ENCODE results near the gene CCDC82.

The CCDC82 gene

DNA sequence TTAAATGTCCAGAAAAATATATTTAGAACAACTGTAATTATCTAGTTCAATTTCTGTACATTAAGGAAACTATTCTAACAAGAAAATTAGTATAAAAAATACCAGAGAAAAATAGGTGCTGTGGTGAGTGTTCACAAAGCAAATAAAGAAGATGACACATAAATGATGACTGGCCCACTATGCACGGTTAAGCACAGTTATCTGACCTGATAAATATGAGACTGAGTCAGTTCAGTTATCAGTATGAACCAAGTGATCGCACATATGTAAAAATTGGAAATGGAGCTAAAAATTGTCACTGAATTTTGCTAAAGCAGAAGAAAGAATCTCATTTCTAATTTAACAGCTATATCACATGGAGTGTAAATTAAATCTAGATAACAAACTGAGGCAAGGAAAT lies 27.9 kb downstream of the CCDC82 start:
- no peak for DNase-seq (ENCODE audit: low spot score)

DNA sequence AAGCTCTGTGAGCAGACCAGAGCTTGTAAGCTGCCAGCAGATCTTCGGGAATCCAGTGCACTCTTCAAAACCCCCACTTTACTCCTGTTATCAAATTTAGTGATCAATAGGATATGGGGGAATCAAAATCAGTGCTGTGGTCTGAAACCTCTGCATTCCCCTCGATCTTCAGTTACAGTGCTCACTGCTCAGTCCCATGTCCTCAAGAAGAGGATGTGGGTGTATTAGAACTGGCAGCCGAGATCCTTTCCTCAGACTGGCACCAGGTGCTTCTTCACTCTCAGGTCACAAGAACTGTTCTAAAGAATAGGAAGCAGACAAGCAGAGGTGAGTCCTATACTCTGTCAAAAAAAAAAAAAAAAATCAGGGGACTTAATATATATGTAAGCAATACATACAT lies 31.4 kb downstream of the CCDC82 start:
- no peak for DNase-seq (ENCODE audit: low spot score)

DNA sequence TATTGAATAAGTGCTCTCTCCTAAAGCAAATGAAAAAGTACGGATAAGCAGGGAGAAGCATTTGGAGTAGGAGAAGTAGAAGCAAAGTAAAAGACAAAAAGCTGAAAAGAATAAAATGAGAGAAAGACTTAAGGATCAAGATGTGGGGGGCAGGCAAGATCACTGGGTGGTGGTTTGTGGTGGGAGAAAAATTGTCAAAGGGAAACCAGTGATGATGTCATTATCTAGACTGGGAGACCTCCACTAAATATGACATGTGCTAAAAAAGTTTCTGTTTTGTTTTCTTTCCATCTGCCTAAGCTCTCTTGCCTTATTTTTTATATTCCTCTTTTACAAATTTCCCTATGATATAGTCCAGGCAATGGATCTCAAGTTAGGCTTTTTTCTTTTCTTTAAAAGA lies 31.9 kb downstream of the CCDC82 start:
- no peak for DNase-seq (ENCODE audit: low spot score)

DNA sequence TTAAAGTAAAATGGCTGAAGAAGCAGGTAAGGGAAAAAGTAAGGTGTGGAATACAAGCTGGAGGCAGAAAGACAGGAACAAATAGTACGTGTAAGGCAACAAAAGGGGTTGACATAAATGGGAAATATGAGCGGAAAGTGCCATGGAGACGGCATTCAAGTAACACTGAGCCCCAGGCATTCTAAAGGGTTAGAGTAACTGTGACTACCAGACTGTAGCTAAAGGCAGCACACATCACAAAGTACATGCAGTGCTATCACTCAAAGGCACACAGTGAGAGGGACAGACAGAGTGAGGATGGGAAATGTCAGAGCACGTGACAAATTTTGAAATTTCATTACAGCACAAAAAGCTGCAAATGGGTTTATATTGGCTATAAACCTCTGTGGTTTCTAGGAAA lies 32.9 kb downstream of the CCDC82 start:
- DNase-seq (ENCODE audit: low spot score): no peak

DNA sequence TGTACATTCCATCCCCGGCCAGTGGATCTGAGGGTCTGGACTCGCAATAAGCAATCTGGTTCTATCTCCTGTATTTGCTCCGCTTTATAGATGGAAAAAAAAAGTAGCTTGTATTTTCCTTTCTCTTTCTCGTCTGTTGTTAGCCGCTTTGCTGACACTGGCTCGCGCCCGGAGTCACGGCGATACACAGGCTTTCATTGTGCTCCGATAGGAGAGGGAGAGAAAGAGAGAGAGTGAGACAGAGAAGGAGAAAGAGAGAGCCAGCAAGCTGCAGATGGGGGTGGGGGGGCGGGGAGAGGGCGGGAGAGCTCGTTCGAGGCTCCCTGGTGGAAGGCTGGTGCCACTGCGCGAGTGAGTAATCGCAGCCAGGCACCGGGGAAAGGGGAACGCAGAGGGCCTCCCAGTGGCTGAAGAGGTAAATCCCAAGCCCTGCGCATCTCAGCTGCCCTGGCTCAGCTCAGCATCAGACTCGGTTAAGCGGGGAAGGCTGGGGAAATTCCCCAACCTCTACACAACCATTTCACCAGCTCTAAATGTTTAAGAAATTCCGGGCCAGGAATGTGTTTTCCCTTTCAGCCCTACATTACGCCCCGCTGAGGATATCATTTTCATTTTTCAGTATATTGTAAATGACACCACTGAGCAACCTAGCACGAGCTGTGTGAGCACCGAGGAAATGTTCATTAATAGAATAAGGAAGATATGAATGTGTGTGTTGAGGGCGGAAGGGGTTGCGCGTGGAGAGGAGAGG lies 46.6 kb downstream of the CCDC82 start, which contains the start of gene MAML2:
TSS of gene MAML2 (minus strand) at position 235 of the 751 bp plus-strand sequence. CDS start 1,300 bp downstream, outside the sequence.
- peak; percentile 98 for DNase-seq (ENCODE audit: low spot score)

DNA sequence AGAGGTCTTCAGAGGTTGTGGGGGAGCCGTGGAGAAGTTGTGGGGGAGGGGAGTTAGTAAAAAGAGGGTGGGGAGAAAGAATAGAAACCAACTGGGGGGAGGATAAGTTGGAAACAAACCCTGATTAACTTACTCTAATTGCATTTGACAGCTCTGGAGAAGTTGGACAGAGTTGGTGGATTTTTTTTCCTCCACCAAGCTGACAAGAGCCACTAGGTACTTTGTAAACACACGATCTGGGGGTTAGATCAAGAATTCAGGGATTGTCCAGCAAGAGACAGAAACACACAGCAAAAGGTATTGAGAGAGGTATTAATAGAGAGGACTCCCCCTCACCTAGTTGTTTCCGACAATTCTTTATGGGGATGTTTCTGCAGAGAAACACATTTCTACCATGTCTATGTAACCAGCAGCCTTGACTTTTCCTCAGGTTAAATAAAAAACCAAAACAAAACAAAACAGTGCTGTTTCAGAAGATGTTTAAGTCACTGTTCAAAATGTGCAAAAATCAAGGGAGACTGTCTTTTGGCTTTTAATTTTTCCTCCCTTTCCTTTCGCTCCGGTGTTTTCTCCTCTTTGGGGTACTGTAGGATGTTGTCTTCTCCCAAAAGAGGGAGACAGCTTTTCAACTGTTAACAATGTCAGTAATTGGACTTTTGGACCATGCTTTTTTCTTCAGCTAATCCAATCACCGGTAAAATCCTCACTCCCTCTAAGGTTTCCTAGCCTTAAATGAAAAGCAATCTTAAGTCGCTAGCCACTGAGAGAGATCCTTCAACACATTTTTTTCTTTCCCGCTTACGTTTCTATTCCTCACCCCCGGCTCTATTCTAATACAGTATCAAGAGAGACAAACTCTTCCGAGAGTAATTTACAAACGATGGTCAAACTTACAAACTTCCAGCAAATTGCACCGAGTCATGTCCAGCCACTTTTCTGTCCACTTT lies 47.4 kb downstream of the CCDC82 start:
- DNase-seq (ENCODE audit: low spot score): no peak

DNA sequence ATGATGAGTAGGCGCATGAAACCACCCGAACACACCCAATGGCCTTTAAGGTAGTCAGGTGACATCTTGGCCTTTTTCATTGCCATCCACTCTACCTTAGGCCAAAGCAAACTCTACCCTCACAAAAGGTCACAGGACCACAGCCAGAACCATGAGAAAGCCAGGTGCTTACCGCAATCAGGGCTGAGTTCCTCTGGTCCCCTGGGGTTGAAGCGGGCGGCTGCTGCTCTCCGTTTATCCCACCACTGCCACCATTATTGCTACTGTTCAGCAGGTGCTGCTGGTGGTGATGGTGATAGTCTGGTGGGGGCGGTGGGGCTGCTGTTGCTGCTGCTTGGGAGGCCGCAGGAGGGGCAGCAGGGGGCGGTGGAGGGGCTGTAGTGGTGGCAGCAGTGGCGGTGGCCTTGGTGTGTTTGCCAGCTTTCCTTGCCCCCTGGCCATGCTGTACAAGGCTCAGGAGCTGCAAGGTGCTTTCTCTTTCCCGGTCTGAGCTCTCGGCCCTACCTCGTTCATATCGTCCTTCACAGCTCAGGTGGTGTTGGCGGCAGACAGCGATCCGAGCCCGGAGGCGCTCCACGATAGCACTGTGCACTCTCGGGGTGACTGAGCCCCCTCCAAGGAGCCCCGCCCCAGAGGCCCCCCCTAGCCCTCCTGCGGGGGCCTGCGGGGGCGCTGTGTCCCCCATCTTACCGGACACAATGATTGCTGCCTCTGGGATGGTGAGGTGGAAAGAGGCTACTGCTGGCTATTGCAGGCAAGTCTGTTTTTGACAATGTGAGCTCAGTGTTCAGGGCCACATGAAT lies 48.3 kb downstream of the CCDC82 start:
- peak; percentile 53 for DNase-seq (ENCODE audit: low spot score)

DNA sequence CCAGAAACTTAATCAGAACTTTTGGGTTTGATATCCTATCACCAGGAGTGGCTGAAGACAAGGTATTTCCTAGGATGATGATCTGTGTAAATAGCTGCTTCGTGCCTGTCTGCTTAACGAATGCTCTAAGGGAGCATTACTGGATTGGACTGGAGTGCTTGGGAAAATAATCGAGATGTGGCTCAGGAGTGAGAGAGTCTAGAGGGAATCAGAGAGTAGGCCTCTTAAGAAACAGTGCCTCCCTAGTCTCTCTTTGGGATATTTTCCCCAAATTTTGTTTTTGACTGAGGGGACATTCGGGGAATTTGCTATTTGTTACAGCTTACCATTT lies 49.2 kb downstream of the CCDC82 start:
- no peak for DNase-seq (ENCODE audit: low spot score)

DNA sequence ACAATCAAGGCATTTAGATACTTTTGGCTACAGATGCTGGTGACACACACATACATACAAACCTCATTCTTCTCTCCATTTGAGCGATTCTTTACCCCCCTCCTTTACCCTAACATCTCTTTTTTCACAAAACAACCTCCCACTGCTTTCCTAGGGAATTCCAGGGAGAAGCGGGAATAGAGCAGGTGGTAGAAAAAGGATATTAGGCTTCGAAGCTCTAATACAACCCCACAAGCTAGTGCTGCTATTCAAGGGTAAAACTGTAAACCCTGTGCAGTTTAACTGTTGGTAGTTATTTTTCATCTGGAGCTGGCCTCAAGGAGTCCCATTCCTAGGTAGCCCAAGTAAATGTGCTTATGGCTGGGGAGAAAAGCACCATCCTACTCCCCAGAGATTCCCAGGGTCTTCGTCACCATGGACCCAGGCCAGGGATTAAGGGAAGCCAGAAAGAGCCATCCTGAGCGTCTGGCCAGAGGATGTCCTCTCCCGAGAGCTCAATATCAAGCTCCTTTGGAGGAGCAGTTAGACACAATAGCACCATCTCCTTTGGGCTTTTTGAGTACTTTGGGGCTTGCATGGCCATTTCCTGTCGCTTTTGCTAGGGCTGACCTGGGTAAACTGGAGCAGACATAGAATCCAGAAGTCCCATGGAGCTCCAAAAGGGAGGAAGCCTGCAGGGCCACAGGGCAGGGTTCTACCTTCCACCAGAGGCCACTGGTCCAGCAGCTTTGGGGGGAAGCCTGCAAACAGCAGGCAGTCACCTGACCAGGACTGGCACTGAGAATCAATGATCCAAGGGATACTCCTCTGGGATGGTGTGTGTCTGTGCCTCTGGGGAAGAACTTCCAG lies 49.8 kb downstream of the CCDC82 start:
- DNase-seq (ENCODE audit: low spot score): peak; percentile 24

DNA sequence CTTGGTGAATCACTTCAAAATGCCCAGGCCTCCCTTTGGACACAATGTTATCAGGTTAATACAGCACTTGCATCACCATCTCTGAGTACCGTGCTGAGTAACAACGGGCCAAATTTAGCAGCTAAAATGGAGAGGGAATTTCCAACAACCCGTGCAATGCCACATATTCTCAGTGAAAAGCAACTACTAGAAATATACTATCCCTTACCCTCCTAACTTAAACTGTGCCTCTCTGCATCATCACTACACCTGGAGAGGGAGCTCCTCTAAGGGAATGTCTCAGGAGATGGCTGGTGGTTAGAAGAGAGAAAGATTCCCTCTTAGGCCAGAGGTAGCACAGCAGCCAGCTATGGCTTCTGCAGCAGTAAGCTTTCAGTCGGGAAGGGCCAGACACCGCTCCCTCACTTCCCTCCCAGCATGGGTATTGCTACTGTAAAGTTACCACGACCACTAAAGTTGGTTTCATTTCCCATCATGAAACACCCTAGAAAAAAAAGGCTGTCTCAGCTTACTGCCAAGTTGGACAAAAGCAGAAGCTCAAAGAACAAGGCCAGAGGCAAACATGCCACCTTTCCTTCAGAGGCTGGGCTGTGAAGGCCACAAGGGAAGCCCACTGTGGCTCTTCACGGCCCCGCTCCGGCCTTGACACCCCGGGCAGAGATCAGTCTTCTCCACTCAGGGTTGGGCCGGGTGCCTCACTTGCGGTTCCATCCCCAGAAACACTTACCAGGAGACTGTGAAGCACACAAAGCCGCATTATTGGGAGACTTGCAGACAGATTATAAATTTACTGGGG lies 50.6 kb downstream of the CCDC82 start:
- peak; percentile 93 for DNase-seq (ENCODE audit: low spot score)

DNA sequence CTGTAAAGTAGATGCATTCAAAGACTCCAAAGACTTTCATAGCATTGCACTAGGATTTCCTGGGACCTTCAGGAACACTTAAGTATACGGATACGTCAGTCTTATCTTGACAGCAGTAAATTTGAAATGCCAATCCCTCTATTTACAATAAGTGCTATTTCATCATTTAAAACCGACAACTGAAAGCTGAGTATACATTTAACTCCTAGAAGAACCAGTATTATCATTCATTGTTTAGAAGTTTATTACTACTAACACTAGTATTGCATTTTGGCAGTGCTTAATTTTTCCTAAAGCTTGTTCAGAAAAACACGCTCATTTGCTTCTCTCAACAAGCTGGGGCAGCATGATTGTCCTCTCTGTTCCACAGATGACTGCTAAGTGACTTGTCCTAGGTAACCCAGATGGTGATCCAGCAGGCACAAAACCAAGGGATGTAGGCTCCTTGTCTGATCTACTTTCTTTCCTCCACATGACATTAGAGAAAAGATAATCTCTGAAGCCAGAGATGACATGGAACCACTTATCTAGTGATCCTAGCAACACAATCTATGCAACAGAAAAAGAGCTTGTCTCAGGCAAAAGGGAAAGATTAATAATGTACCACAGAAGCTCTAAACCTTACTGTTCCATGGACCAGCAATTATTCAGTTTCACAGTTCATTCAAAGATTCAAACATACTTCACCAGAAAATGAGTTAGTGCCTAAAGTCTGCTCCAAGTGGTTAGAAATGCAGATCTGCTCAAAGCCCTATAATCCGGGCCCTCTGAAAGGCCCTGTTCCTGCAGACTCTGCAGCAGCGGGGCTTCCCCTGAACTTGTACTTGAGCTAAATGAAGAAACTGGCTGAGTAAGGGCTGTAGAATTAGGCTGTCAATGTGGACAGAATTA lies 51.9 kb downstream of the CCDC82 start:
- peak; percentile 51 for DNase-seq (ENCODE audit: low spot score)

DNA sequence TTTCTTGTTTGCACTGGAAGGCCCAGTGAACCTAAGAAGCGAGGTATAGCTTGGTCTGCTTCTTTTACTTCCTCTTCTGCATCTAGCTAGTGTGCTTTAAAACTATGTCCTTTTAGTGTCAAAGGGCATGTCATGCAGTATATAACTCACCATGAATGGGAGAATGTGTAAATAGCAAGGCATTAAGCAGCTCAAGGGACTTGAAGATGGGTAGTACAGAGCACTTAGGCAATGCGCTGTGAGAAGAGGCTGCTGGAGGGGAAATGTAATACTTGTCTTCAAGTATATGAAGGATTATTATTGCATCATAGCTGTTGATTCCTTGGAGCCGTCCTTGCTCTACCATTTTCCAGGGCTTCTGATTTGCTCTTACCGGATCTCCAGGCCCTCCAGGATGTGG lies 54.3 kb downstream of the CCDC82 start:
- no peak for DNase-seq (ENCODE audit: low spot score)

DNA sequence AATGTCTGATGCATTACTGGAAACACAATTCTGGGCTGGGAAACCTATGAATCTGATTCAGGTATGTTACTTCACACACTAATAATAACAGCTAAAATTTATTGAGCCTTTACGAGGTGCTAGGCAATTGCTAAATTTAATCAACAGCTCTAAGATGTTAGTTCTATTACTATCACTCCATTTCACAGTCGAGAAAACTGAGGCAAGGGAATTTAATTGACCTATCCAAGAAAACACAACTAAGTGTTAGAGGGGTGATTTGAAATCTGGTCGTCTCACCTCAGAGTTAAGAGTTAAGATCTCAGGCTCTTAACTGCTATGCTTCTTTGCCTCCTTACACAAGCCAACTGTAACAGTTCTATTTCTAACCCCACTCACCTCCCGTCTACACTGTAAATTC lies 55.5 kb downstream of the CCDC82 start:
- no peak for DNase-seq (ENCODE audit: low spot score)

DNA sequence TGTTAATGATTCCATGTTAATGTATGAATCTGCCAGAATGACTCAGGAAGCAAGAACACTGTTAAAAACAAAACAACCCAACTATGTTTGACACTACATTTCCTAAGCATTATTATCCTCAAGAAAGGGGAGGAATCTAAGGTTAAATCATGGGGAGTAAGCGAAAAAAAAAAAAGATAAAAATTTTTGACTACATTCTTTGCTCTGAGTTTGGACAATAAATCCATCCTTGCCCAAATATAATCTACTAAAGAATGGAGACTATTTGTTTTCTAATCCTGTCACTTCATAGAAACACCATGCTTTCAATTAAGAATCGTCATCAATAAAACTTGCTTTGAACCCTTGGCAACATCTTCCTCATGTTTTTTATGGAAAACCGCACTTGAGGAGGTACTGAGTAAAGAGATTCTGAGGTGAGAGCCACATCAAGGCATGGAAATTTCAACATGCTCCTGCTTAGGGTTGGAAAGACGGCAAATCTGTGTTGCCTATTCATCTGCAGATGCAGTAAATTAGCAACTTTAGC lies 56.5 kb downstream of the CCDC82 start:
- no peak for DNase-seq (ENCODE audit: low spot score)

DNA sequence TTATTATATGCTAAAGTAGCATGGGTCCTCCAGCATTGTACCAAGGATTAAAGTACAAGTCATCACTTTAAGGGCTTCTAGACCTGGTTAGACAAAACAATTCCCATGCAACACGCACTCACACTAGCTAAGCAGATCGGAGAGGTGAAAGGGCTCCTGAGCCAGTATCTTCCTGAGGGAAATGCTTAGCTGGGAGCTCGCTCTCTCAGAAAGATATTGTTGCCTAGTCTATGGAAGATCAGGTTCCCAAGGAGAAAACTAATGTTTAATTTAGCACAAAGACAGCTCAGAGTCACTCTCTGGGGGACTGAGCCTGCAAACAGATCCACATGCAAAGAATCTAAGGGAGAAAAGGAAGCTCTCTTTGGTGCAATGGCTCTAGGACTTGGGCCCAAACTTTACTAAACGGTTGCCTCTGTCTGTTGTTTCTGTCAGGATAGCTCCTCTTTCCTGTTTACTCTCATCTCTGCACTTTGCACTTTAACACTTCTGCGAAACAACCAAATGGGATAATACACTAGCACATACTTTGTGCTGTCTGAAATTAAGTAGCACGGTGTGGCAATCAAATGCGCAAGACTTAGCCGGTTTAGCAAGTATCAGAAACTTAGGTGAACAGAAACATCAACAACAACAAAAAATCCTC lies 57.5 kb downstream of the CCDC82 start:
- DNase-seq (ENCODE audit: low spot score): no peak

DNA sequence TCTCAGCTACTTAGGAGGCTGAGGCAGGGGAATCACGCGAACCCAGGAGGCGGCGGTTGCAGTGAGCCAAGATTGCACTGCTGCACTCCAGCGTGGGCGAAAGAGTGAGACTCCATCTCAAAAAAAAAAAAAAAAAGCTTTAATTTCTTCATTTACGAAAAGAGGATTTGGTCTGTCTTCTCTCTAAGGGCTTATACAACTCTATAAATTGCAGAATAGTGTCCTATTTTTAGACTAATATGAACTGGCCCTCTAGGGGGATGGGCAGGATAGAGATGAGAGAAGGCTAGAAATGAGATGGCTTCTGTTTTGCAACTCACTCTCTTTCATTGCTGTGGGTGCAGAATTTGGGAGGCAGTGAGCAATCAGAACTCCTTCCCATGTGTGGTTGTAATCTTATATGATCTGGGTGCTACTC lies 58.0 kb downstream of the CCDC82 start:
- DNase-seq (ENCODE audit: low spot score): no peak

DNA sequence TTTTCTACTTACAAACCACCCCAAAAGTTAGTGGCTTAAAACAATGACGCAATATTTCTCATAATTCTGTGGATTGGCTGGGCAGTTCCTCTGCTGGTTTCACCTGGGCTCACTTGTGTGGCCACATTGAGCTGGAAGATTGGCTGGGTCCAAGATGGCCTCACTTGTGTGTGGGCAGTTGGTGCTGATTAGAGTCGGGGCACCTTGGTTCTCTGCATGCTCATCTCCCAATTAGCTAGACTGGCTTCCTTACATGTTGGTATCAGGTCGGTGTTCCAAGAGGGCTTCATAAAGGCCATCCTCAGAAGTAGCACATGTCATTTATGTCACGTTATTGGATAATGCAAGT lies 59.2 kb downstream of the CCDC82 start:
- DNase-seq (ENCODE audit: low spot score): no peak

DNA sequence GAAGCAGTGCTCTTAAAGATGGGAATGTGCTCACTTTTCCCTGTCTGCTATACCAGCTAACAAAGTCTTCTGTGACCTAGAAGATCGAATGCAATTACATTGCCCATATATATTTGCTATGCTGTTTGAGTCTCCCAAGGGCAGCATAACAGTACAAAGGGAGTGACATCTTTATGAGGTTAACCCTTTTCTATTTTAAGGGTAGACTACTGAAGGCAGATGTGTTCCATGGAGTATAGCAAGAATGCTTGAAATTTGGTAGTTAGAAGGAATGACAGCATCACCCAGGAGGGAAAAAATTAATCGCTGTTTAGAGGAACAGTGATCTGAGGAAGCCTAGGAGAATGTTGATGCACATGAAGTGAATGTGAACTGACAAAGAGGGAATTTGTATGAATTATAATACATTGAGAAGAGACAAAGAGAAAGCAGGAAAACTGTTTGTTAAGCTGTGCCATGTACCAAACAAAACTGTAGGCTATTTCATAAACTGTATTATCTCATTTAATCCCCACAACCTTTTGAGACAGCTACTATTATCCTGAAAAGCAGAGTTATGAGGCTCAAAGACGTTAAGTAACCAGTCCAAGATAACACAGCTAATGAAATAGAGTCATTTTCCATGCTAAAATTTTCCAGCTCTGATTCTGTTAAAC lies 59.7 kb downstream of the CCDC82 start:
- DNase-seq (ENCODE audit: low spot score): no peak
